Keratinocyte (primary cell): ENCODE results near the gene FGL2. TPM values are rescaled to one million over a fixed set of nuclear protein-coding genes. Genes with fewer than 3 reads are reported as not detected.

ENCODE experiments used
- DNase-seq: peaks from one replicate; pipeline ENCODE4 v3.0.0-alpha.2; 2011; ENCODE audit warnings: low read depth, missing footprints, low spot score
- FAIRE-seq: peaks from 2 replicates; lab custom pipeline; 2011; peaks lifted over from hg19 to GRCh38; lab: Jason Lieb, UNC
- H2AFZ ChIP-seq: 2 replicates; pipeline ENCODE4 v1.6.0; 2012; ENCODE audit warnings: low read length, control low read depth, inconsistent platforms; ENCODE audit not compliant: control insufficient read depth
- H3K27ac ChIP-seq: 2 replicates; pipeline ENCODE4 v1.5.1; 2011; ENCODE audit warnings: low read length; ENCODE audit not compliant: control insufficient read depth, insufficient read depth
- H3K27me3 ChIP-seq: 3 replicates; pipeline ENCODE4 v1.6.0; 2011; ENCODE audit warnings: low read length; ENCODE audit not compliant: control insufficient read depth, insufficient read depth; ENCODE audit errors: extremely low read depth
- H3K36me3 ChIP-seq, 2 experiments: 2 replicates in 1 of 2; 3 replicates in 1 of 2; pipeline ENCODE4 v1.5.1; 2011; ENCODE audit warnings: low read length in 2 of 2, mild to moderate bottlenecking in 1 of 2; ENCODE audit not compliant: control insufficient read depth in 2 of 2, insufficient read depth in 2 of 2; ENCODE audit errors: extremely low read depth in 1 of 2
- H3K4me1 ChIP-seq: 3 replicates; pipeline ENCODE4 v1.5.1; 2011; ENCODE audit warnings: low read length; ENCODE audit not compliant: control insufficient read depth, insufficient read depth; ENCODE audit errors: extremely low read depth
- H3K4me2 ChIP-seq: 3 replicates; pipeline ENCODE4 v1.6.0; 2011; ENCODE audit warnings: low read depth, low read length; ENCODE audit not compliant: control insufficient read depth, insufficient read depth; ENCODE audit errors: extremely low read depth
- H3K4me3 ChIP-seq, 3 experiments: fragments of 200-600 bp in 1 of 3; sonication (generic) in 1 of 3; 2 replicates in 2 of 3; 3 replicates in 1 of 3; pipeline ENCODE4 v1.5.1; 2011 to 2016; ENCODE audit warnings: low read length in 3 of 3, mild to moderate bottlenecking in 3 of 3, control low read depth in 2 of 3, inconsistent platforms in 1 of 3, low read depth in 1 of 3, mixed read lengths in 1 of 3, mixed run types in 1 of 3, moderate library complexity in 1 of 3; ENCODE audit not compliant: control insufficient read depth in 2 of 3, insufficient read depth in 2 of 3; ENCODE audit errors: extremely low read depth in 1 of 3
- H3K79me2 ChIP-seq: 2 replicates; pipeline ENCODE4 v1.6.0; 2012; ENCODE audit warnings: low read length; ENCODE audit not compliant: control insufficient read depth, insufficient read depth
- H3K9ac ChIP-seq: 3 replicates; pipeline ENCODE4 v1.6.0; 2011; ENCODE audit warnings: low read length; ENCODE audit not compliant: control insufficient read depth, insufficient read depth; ENCODE audit errors: extremely low read depth
- H3K9me1 ChIP-seq: 3 replicates; pipeline ENCODE4 v1.6.0; 2011; ENCODE audit warnings: low read length; ENCODE audit not compliant: control insufficient read depth, insufficient read depth; ENCODE audit errors: extremely low read depth
- H3K9me3 ChIP-seq: 2 replicates; pipeline ENCODE4 v1.5.1; 2012; ENCODE audit warnings: low read depth, low read length; ENCODE audit not compliant: control insufficient read depth
- H4K20me1 ChIP-seq: 3 replicates; pipeline ENCODE4 v1.6.0; 2011; ENCODE audit warnings: low read length; ENCODE audit not compliant: control insufficient read depth, insufficient read depth; ENCODE audit errors: extremely low read depth
- CTCF ChIP-seq, 3 experiments: IDR thresholded peaks in 1 of 3; conservative IDR thresholded peaks in 1 of 3; optimal IDR thresholded peaks in 1 of 3; 2 replicates in 2 of 3; 3 replicates in 1 of 3; pipeline versions ENCODE3 to v1.5.1; 2011; ENCODE audit warnings: low read length in 3 of 3, mild to moderate bottlenecking in 3 of 3, moderate library complexity in 2 of 3, control low read depth in 1 of 3, inconsistent platforms in 1 of 3; ENCODE audit not compliant: insufficient read depth in 2 of 3; ENCODE audit errors: extremely low read depth in 1 of 3
- EZH2 ChIP-seq: IDR thresholded peaks from one replicate; pipeline ENCODE4 v1.6.1; 2012; ENCODE audit warnings: inconsistent platforms, mild to moderate bottlenecking, low read length, moderate library complexity
- dilution Hi-C: fragments of 300-500 bp; cut with MboI; formaldehyde crosslinking; loops from one replicate; pipeline ENCODE4 v1.7.0; 2020; ENCODE audit warnings: low sequenced_read_pairs; ENCODE audit not compliant: extremely low pct_ligation_motif_present
- polyA plus RNA-seq, 5 experiments: library from polyadenylated mRNA; depleted of rRNA in 3 of 5; stranded (reverse) in 3 of 5; stranded (forward) in 1 of 5; unstranded in 1 of 5; fragments of >200 nt; gene quantifications; 1 replicate in 1 of 5; 2 replicates in 3 of 5; 3 replicates in 1 of 5; pipeline versions ENCODE4 v1.2.1 to v1.2.3, GENCODE V29; 2011 to 2012; ENCODE audit warnings: missing spikeins in 2 of 5, low read depth in 1 of 5, low replicate concordance in 1 of 5

Gene FGL2
- polyA plus RNA-seq, 1 donor (not counting 4 experiments of a cell fraction or from before 2014, with no cell fraction given), result not detected

- TF ChIP-seq CTCF (optimal IDR thresholded peaks at IDR 0.05 in 1 of 3, IDR thresholded peaks at IDR 0.05 in 1 of 3, conservative IDR thresholded peaks at IDR 0.05 in 1 of 3; ENCODE audit: extremely low read depth in 1 of 3, insufficient read depth in 2 of 3, low read length in 3 of 3) (no peak), EZH2 (no peak)
- Histone ChIP-seq H3K9ac (no peak overlapping the region), H3K27me3 (no peaks in the 10 kb centered on the region), H3K9me1 (no peaks in the 10 kb centered on the region), H2AFZ (no peak overlapping the region), H3K27ac (no peak overlapping the region), H3K4me3 (no peak overlapping the region), H3K4me2 (no peak overlapping the region), H3K9me3 (no peaks in the 10 kb centered on the region), H3K79me2 (no peaks in the 10 kb centered on the region), H3K4me1 (no peaks in the 10 kb centered on the region), H4K20me1 (no peaks in the 10 kb centered on the region), H3K36me3 (no peaks in the 10 kb centered on the region)
- FAIRE-seq (no peak), DNase-seq (no peak)
- dilution Hi-C loops, result no loop called here
Measured at GRCh38 chr7:77242554-77242953, 42.9 kb upstream of the FGL2 start.

GRCh38 chr7:77242068-77242467, 42.4 kb upstream of the FGL2 start:
- Histone ChIP-seq H3K4me3 (no peak overlapping the region), H3K27ac (no peak overlapping the region)

More at GRCh38 chr7:77242068-77242467, 42.4 kb upstream of the FGL2 start:
- Histone ChIP-seq H3K9ac (no peak overlapping the region), H3K36me3 (no peaks in the 10 kb centered on the region), H3K4me2 (no peak overlapping the region), H4K20me1 (no peaks in the 10 kb centered on the region), H3K9me1 (no peaks in the 10 kb centered on the region), H2AFZ (no peak overlapping the region), H3K9me3 (no peaks in the 10 kb centered on the region), H3K79me2 (no peaks in the 10 kb centered on the region), H3K4me1 (no peaks in the 10 kb centered on the region), H3K27me3 (no peaks in the 10 kb centered on the region)
- no peak for FAIRE-seq
- TF ChIP-seq CTCF (optimal IDR thresholded peaks at IDR 0.05 in 1 of 3, IDR thresholded peaks at IDR 0.05 in 1 of 3, conservative IDR thresholded peaks at IDR 0.05 in 1 of 3; ENCODE audit: extremely low read depth in 1 of 3, insufficient read depth in 2 of 3, low read length in 3 of 3) (no peak), EZH2 (no peak)
- DNase-seq, result no peak
- dilution Hi-C loops, result no loop called here
